Measurements from ENCODE around the gene TEX261. TPM values are rescaled to one million over a fixed set of nuclear protein-coding genes. Genes with fewer than 3 reads are reported as not detected.

TEX261 gene
- total RNA-seq, 1 donor from 2014 or later: 11.0 TPM

GRCh38 chr2:70947556-70948184 lies 47.0 kb downstream of the TEX261 start:
- H3K27ac ChIP-seq (ENCODE audit: low read depth, low read length): no peak overlapping the region
- H3K4me1 ChIP-seq (ENCODE audit: control insufficient read depth in 3 of 3, insufficient read depth in 3 of 3, low read length in 3 of 3): peaks cover 4 to 12% (median 6%) of the 10 kb centered on the region in 3 donors
- H3K27me3 ChIP-seq (ENCODE audit: control insufficient read depth in 3 of 3, insufficient read depth in 3 of 3, low read length in 3 of 3): peaks cover 5 to 10% (median 8%) of the 10 kb centered on the region in 3 donors
- H3K9me3 ChIP-seq (ENCODE audit: control insufficient read depth in 3 of 3, low read length in 3 of 3): no peaks in the 10 kb centered on the region
- H3K4me3 ChIP-seq (ENCODE audit: low read length in 3 of 3): no peak overlapping the region
- H3K36me3 ChIP-seq (ENCODE audit: control insufficient read depth in 3 of 3, insufficient read depth in 3 of 3, low read length in 3 of 3): no peaks in the 10 kb centered on the region
- H3K9ac ChIP-seq (ENCODE audit: low read depth in 1 of 3, low read length in 3 of 3): peak overlapping the region in 1 of 3 donors; percentile 47

- no peak overlapping the region for H3K27ac ChIP-seq (ENCODE audit: low read depth, low read length)
- no peak overlapping the region for H3K9ac ChIP-seq (ENCODE audit: low read depth in 1 of 3, low read length in 3 of 3)
- peaks cover 5 to 10% (median 8%) of the 10 kb centered on the region in 3 donors for H3K27me3 ChIP-seq (ENCODE audit: control insufficient read depth in 3 of 3, insufficient read depth in 3 of 3, low read length in 3 of 3)
- H3K9me3 ChIP-seq (ENCODE audit: control insufficient read depth in 3 of 3, low read length in 3 of 3): no peaks in the 10 kb centered on the region
- H3K4me1 ChIP-seq (ENCODE audit: control insufficient read depth in 3 of 3, insufficient read depth in 3 of 3, low read length in 3 of 3): peaks cover 4 to 12% (median 6%) of the 10 kb centered on the region in 3 donors
- H3K36me3 ChIP-seq (ENCODE audit: control insufficient read depth in 3 of 3, insufficient read depth in 3 of 3, low read length in 3 of 3): no peaks in the 10 kb centered on the region
- no peak overlapping the region for H3K4me3 ChIP-seq (ENCODE audit: low read length in 3 of 3)
These were observed 47.7 kb downstream of the TEX261 start for GRCh38 chr2:70946832-70947442.

GRCh38 chr2:70944111-70944690 lies 50.5 kb downstream of the TEX261 start:
- no peaks in the 10 kb centered on the region for H3K9me3 ChIP-seq (ENCODE audit: control insufficient read depth in 3 of 3, low read length in 3 of 3)
- H3K36me3 ChIP-seq (ENCODE audit: control insufficient read depth in 3 of 3, insufficient read depth in 3 of 3, low read length in 3 of 3): no peaks in the 10 kb centered on the region
- peaks cover 4 to 12% (median 6%) of the 10 kb centered on the region in 3 donors for H3K4me1 ChIP-seq (ENCODE audit: control insufficient read depth in 3 of 3, insufficient read depth in 3 of 3, low read length in 3 of 3)
- H3K27me3 ChIP-seq (ENCODE audit: control insufficient read depth in 3 of 3, insufficient read depth in 3 of 3, low read length in 3 of 3): peaks cover 5 to 14% (median 10%) of the 10 kb centered on the region in 3 donors
- H3K27ac ChIP-seq (ENCODE audit: low read depth, low read length): no peak overlapping the region
- no peak overlapping the region for H3K9ac ChIP-seq (ENCODE audit: low read depth in 1 of 3, low read length in 3 of 3)
- H3K4me3 ChIP-seq (ENCODE audit: low read length in 3 of 3): no peak overlapping the region

- Histone ChIP-seq H3K9me3 (ENCODE audit: control insufficient read depth in 3 of 3, low read length in 3 of 3) (no peaks in the 10 kb centered on the region), H3K36me3 (ENCODE audit: control insufficient read depth in 3 of 3, insufficient read depth in 3 of 3, low read length in 3 of 3) (no peaks in the 10 kb centered on the region), H3K9ac (ENCODE audit: low read depth in 1 of 3, low read length in 3 of 3) (no peak overlapping the region), H3K4me1 (ENCODE audit: control insufficient read depth in 3 of 3, insufficient read depth in 3 of 3, low read length in 3 of 3) (peaks cover 2 to 6% (median 6%) of the 10 kb centered on the region in 3 donors), H3K27me3 (ENCODE audit: control insufficient read depth in 3 of 3, insufficient read depth in 3 of 3, low read length in 3 of 3) (peaks cover 5 to 20% (median 15%) of the 10 kb centered on the region in 3 donors), H3K4me3 (ENCODE audit: low read length in 3 of 3) (no peak overlapping the region), H3K27ac (ENCODE audit: low read depth, low read length) (no peak overlapping the region)
These were observed 51.3 kb downstream of the TEX261 start for GRCh38 chr2:70943205-70943871.

- no peaks in the 10 kb centered on the region for H3K9me3 ChIP-seq (ENCODE audit: control insufficient read depth in 3 of 3, low read length in 3 of 3)
- no peak overlapping the region for H3K9ac ChIP-seq (ENCODE audit: low read depth in 1 of 3, low read length in 3 of 3)
- peaks cover under 1 to 18% (median 11%) of the 10 kb centered on the region in 3 donors for H3K27me3 ChIP-seq (ENCODE audit: control insufficient read depth in 3 of 3, insufficient read depth in 3 of 3, low read length in 3 of 3)
- no peak overlapping the region for H3K4me3 ChIP-seq (ENCODE audit: low read length in 3 of 3)
- H3K27ac ChIP-seq (ENCODE audit: low read depth, low read length): no peak overlapping the region
- no peaks in the 10 kb centered on the region for H3K36me3 ChIP-seq (ENCODE audit: control insufficient read depth in 3 of 3, insufficient read depth in 3 of 3, low read length in 3 of 3)
- H3K4me1 ChIP-seq (ENCODE audit: control insufficient read depth in 3 of 3, insufficient read depth in 3 of 3, low read length in 3 of 3): peaks cover 0 to 2% (median 0%) of the 10 kb centered on the region in 3 donors
These were observed 52.1 kb downstream of the TEX261 start for GRCh38 chr2:70942396-70943204.

- no peak overlapping the region for H3K4me3 ChIP-seq (ENCODE audit: low read length in 3 of 3)
- H3K9ac ChIP-seq (ENCODE audit: low read depth in 1 of 3, low read length in 3 of 3): no peak overlapping the region
- H3K4me1 ChIP-seq (ENCODE audit: control insufficient read depth in 3 of 3, insufficient read depth in 3 of 3, low read length in 3 of 3): peaks cover 0 to 1% (median 0%) of the 10 kb centered on the region in 3 donors
- no peaks in the 10 kb centered on the region for H3K36me3 ChIP-seq (ENCODE audit: control insufficient read depth in 3 of 3, insufficient read depth in 3 of 3, low read length in 3 of 3)
- H3K27ac ChIP-seq (ENCODE audit: low read depth, low read length): no peak overlapping the region
- H3K27me3 ChIP-seq (ENCODE audit: control insufficient read depth in 3 of 3, insufficient read depth in 3 of 3, low read length in 3 of 3): peaks cover 0 to 14% (median 9%) of the 10 kb centered on the region in 3 donors
- no peaks in the 10 kb centered on the region for H3K9me3 ChIP-seq (ENCODE audit: control insufficient read depth in 3 of 3, low read length in 3 of 3)
These were observed 53.0 kb downstream of the TEX261 start for GRCh38 chr2:70941701-70942100.

- no peaks in the 10 kb centered on the region for H3K9me3 ChIP-seq (ENCODE audit: control insufficient read depth in 3 of 3, low read length in 3 of 3)
- no peak overlapping the region for H3K27ac ChIP-seq (ENCODE audit: low read depth, low read length)
- no peak overlapping the region for H3K9ac ChIP-seq (ENCODE audit: low read depth in 1 of 3, low read length in 3 of 3)
- no peaks in the 10 kb centered on the region for H3K36me3 ChIP-seq (ENCODE audit: control insufficient read depth in 3 of 3, insufficient read depth in 3 of 3, low read length in 3 of 3)
- no peak overlapping the region for H3K4me3 ChIP-seq (ENCODE audit: low read length in 3 of 3)
- H3K4me1 ChIP-seq (ENCODE audit: control insufficient read depth in 3 of 3, insufficient read depth in 3 of 3, low read length in 3 of 3): no peaks in the 10 kb centered on the region
- H3K27me3 ChIP-seq (ENCODE audit: control insufficient read depth in 3 of 3, insufficient read depth in 3 of 3, low read length in 3 of 3): peaks cover 0 to 14% (median 5%) of the 10 kb centered on the region in 3 donors
These were observed 53.5 kb downstream of the TEX261 start for GRCh38 chr2:70941186-70941585.

GRCh38 chr2:70939839-70940580 lies 54.7 kb downstream of the TEX261 start:
- no peaks in the 10 kb centered on the region for H3K36me3 ChIP-seq (ENCODE audit: control insufficient read depth in 3 of 3, insufficient read depth in 3 of 3, low read length in 3 of 3)
- no peaks in the 10 kb centered on the region for H3K9me3 ChIP-seq (ENCODE audit: control insufficient read depth in 3 of 3, low read length in 3 of 3)
- no peak overlapping the region for H3K4me3 ChIP-seq (ENCODE audit: low read length in 3 of 3)
- H3K27ac ChIP-seq (ENCODE audit: low read depth, low read length): no peak overlapping the region
- peaks cover 0 to 14% (median 5%) of the 10 kb centered on the region in 3 donors for H3K27me3 ChIP-seq (ENCODE audit: control insufficient read depth in 3 of 3, insufficient read depth in 3 of 3, low read length in 3 of 3)
- H3K9ac ChIP-seq (ENCODE audit: low read depth in 1 of 3, low read length in 3 of 3): no peak overlapping the region
- H3K4me1 ChIP-seq (ENCODE audit: control insufficient read depth in 3 of 3, insufficient read depth in 3 of 3, low read length in 3 of 3): no peaks in the 10 kb centered on the region

Data from skeletal muscle tissue (tissue), 4 donors.